GM06990 (cell line): Measurements from ENCODE around the gene CRYBG2.
A peak's percentile ranks its signal among the peaks of the same experiment; 100 is the strongest.
"Not testable (repeated sequence)": the region's sequence is repeated elsewhere in the genome, so short reads cannot be mapped to it uniquely, and the experiment has no call there.

Experiments used
- DNase-seq: peaks from one replicate; pipeline ENCODE4 v3.0.0-alpha.2; 2011; ENCODE audit not compliant: insufficient read length; ENCODE audit errors: extremely low read depth
- H3K27me3 ChIP-seq: replicated peaks from 2 replicates; pipeline ENCODE4 v1.6.0; 2011; ENCODE audit warnings: low read length; ENCODE audit not compliant: control insufficient read depth, insufficient read depth
- H3K36me3 ChIP-seq: 2 replicates; pipeline ENCODE4 v1.5.1; 2011; ENCODE audit warnings: low read length; ENCODE audit not compliant: control insufficient read depth, insufficient read depth
- H3K4me3 ChIP-seq: replicated peaks from 2 replicates; pipeline ENCODE4 v1.5.1; 2011; ENCODE audit warnings: low read depth, mild to moderate bottlenecking, control low read depth, low read length
- CTCF ChIP-seq: IDR thresholded peaks from 2 replicates; pipeline ENCODE4 v1.5.1; 2011; ENCODE audit warnings: low read length, control low read depth, mild to moderate bottlenecking, inconsistent platforms; ENCODE audit not compliant: insufficient read depth, poor library complexity, severe bottlenecking

Gene CRYBG2

GRCh38 chr1:26318338-26319064 lies 35.4 kb downstream of the CRYBG2 start:
- no peak for TF ChIP-seq CTCF
- H3K36me3 ChIP-seq, result peaks cover 16% of the 10 kb centered on the region
- no peaks in the 10 kb centered on the region for H3K27me3 ChIP-seq
- H3K4me3 ChIP-seq, result peak overlapping the region; percentile 76
- peak; percentile 50 for DNase-seq

GRCh38 chr1:26317612-26318337 lies 36.2 kb downstream of the CRYBG2 start, which contains the start of gene CD52:
TSS of gene CD52 (plus strand) at chr1:26317958. CDS start at chr1:26318018, 60 bp downstream.
- H3K27me3 ChIP-seq, result no peaks in the 10 kb centered on the region
- no peak for TF ChIP-seq CTCF
- peaks cover 16% of the 10 kb centered on the region for H3K36me3 ChIP-seq
- DNase-seq, result peak; percentile 63
- peak within 1 kb of the TSS; percentile 76 for H3K4me3 ChIP-seq

GRCh38 chr1:26317146-26317545 lies 36.8 kb downstream of the CRYBG2 start:
- TF ChIP-seq CTCF, result no peak
- Histone ChIP-seq H3K27me3 (no peaks in the 10 kb centered on the region), H3K36me3 (peaks cover 14% of the 10 kb centered on the region), H3K4me3 (peak overlapping the region; percentile 76)
- no peak for DNase-seq

- DNase-seq, result no peak
- Histone ChIP-seq H3K36me3 (peaks cover 8% of the 10 kb centered on the region), H3K27me3 (no peaks in the 10 kb centered on the region), H3K4me3 (no peak overlapping the region)
- TF ChIP-seq CTCF, result no peak
Measured at GRCh38 chr1:26315874-26316850, 37.8 kb downstream of the CRYBG2 start.

- no peak for TF ChIP-seq CTCF
- no peak overlapping the region for H3K4me3 ChIP-seq
- no peak for DNase-seq
- no peaks in the 10 kb centered on the region for H3K27me3 ChIP-seq
- no peaks in the 10 kb centered on the region for H3K36me3 ChIP-seq
Measured at GRCh38 chr1:26314501-26314900, 39.4 kb downstream of the CRYBG2 start.

- not testable (repeated sequence) for H3K36me3 ChIP-seq, DNase-seq, H3K4me3 ChIP-seq, H3K27me3 ChIP-seq
Measured at GRCh38 chr1:26307966-26308899, 45.7 kb downstream of the CRYBG2 start.
